C4-2B (cell line): ENCODE results near the gene TADA1.

ENCODE experiments used
- H3K27ac ChIP-seq: fragments of 450-650 bp; 2 replicates; pipeline ENCODE4 v1.5.1; 2017
- CTCF ChIP-seq: fragments of 450-650 bp; conservative IDR thresholded peaks from 2 replicates; pipeline ENCODE4 v1.5.1; 2017; ENCODE audit warnings: mild to moderate bottlenecking
- ZFX ChIP-seq: fragments of 450-650 bp; IDR thresholded peaks from 2 replicates; pipeline ENCODE4 v1.6.1; 2017

The TADA1 gene

GRCh38 chr1:166906647-166907046, 30.6 kb upstream of the TADA1 start:
- no peak for TF ChIP-seq ZFX
- TF ChIP-seq CTCF, result no peak
- no peak overlapping the region for H3K27ac ChIP-seq

- no peak overlapping the region for H3K27ac ChIP-seq
These were observed 29.8 kb upstream of the TADA1 start for GRCh38 chr1:166905900-166906299.

GRCh38 chr1:166905136-166905535, 29.1 kb upstream of the TADA1 start:
- H3K27ac ChIP-seq, result no peak overlapping the region
- TF ChIP-seq CTCF (no peak), ZFX (no peak)

More at GRCh38 chr1:166905900-166906299, 29.8 kb upstream of the TADA1 start:
- no peak for TF ChIP-seq ZFX
- TF ChIP-seq CTCF, result no peak

GRCh38 chr1:166903232-166903631, 27.2 kb upstream of the TADA1 start:
- TF ChIP-seq ZFX, result no peak
- no peak for TF ChIP-seq CTCF
- no peak overlapping the region for H3K27ac ChIP-seq

GRCh38 chr1:166902279-166902678, 26.2 kb upstream of the TADA1 start:
- H3K27ac ChIP-seq, result no peak overlapping the region
- TF ChIP-seq CTCF (no peak), ZFX (no peak)

GRCh38 chr1:166900987-166901386, 24.9 kb upstream of the TADA1 start:
- H3K27ac ChIP-seq, result no peak overlapping the region
- TF ChIP-seq CTCF (no peak), ZFX (no peak)

GRCh38 chr1:166899769-166900168, 23.7 kb upstream of the TADA1 start:
- TF ChIP-seq ZFX, result no peak
- TF ChIP-seq CTCF, result no peak
- no peak overlapping the region for H3K27ac ChIP-seq
